OCI-LY1 (cell line): ENCODE results near the gene PTPRCAP.

Source experiments
- CTCF ChIP-seq: fragments of 200-600 bp; sonication (generic), shearing (Covaris generic); IDR thresholded peaks from 2 replicates; pipeline ENCODE4 v1.5.1; 2017; ENCODE audit warnings: mild to moderate bottlenecking, antibody characterized with exemption, low read length, moderate library complexity, mixed read lengths
- EZH2 ChIP-seq: fragments of 200-600 bp; sonication (generic), shearing (Covaris generic); IDR thresholded peaks from 2 replicates; pipeline ENCODE4 v1.8.0; 2017; ENCODE audit warnings: borderline replicate concordance, mixed run types, mild to moderate bottlenecking, antibody characterized with exemption, low read length, moderate library complexity, mixed read lengths

- TF ChIP-seq CTCF (no peak), EZH2 (no peak)
These were observed 30.9 kb upstream of the PTPRCAP start for GRCh38 chr11:67468456-67468758.
